GM12878 (cell line): ENCODE results near the gene TATDN3. TPM values are rescaled to one million over a fixed set of nuclear protein-coding genes. Genes with fewer than 3 reads are reported as not detected.
A peak's percentile ranks its signal among the peaks of the same experiment; 100 is the strongest.

Experiments
- ATAC-seq: fragments of 200-7000 bp; cut with Tn5 transposase; 3 replicates; pipeline ENCODE4 v1.9.1; 2020; ENCODE audit warnings: mild to moderate bottlenecking, moderate library complexity
- BruUV-seq: library from RNA; stranded (reverse); fragments of 400-500 nt; replicated peaks from 2 replicates; lab custom pipeline; 2021; lab: Mats Ljungman, UMichigan
- CTCF ChIA-PET: fragments of 300-600 bp; sonication (Branson Sonifier 250); formaldehyde crosslinking; extraction: SDS; loops from one replicate; lab custom pipeline; 2021; ENCODE audit warnings: inconsistent platforms; lab: Yijun Ruan, JAX
- POLR2A ChIA-PET: fragments of 350-600 bp; formaldehyde crosslinking; extraction: SDS; loops from one replicate; lab custom pipeline; 2021; ENCODE audit warnings: inconsistent platforms; lab: Charles Lee
- RAD21 ChIA-PET: fragments of 300-600 bp; sonication (Branson Sonifier 250); formaldehyde crosslinking; loops from one replicate; lab custom pipeline; 2023; ENCODE audit warnings: antibody characterized with exemption; ENCODE audit not compliant: unreplicated experiment; lab: Charles Lee
- SMC1A ChIA-PET: fragments of 300-600 bp; sonication (Branson Sonifier 250); formaldehyde crosslinking; loops from one replicate; lab custom pipeline; 2023; ENCODE audit not compliant: unreplicated experiment, uncharacterized antibody; lab: Charles Lee
- DNase-seq: peaks from one replicate; pipeline ENCODE4 v3.0.0-alpha.2; 2011; ENCODE audit warnings: low read depth, low spot score
- FAIRE-seq: peaks from 3 replicates; lab custom pipeline; 2011; peaks lifted over from hg19 to GRCh38; lab: Jason Lieb, UNC
- H2AFZ ChIP-seq: 2 replicates; pipeline ENCODE4 v1.6.0; 2011; ENCODE audit warnings: low read depth, low read length, control low read depth; ENCODE audit not compliant: control insufficient read depth
- H3K27ac ChIP-seq: 2 replicates; pipeline ENCODE4 v1.5.1; 2011; ENCODE audit warnings: control low read depth; ENCODE audit not compliant: control insufficient read depth, insufficient read depth
- H3K27me3 ChIP-seq, 2 experiments: replicated peaks in 1 of 2; 2 replicates each; pipeline versions ENCODE4 v1.6.0 to v1.6.1; 2011; ENCODE audit warnings: low read length in 1 of 2; ENCODE audit not compliant: control insufficient read depth in 2 of 2, insufficient read depth in 2 of 2
- H3K36me3 ChIP-seq, 2 experiments: 2 replicates each; pipeline ENCODE4 v1.5.1; 2011; ENCODE audit warnings: low read length in 1 of 2; ENCODE audit not compliant: control insufficient read depth in 2 of 2, insufficient read depth in 2 of 2
- H3K4me1 ChIP-seq: 2 replicates; pipeline ENCODE4 v1.6.1; 2011; ENCODE audit warnings: mild to moderate bottlenecking, low read length, moderate library complexity, mixed read lengths; ENCODE audit not compliant: control insufficient read depth, insufficient read depth
- H3K4me2 ChIP-seq: 2 replicates; pipeline ENCODE4 v1.6.0; 2011; ENCODE audit warnings: control low read depth; ENCODE audit not compliant: control insufficient read depth, insufficient read depth
- H3K4me3 ChIP-seq: fragments of 200-600 bp; sonication (generic); 2 replicates; pipeline ENCODE4 v1.5.1; 2016
- H3K79me2 ChIP-seq: 2 replicates; pipeline ENCODE4 v1.6.0; 2011; ENCODE audit warnings: low read length; ENCODE audit not compliant: control insufficient read depth, insufficient read depth
- H3K9ac ChIP-seq: 2 replicates; pipeline ENCODE4 v1.8.0; 2011; ENCODE audit warnings: low read length, control low read depth, mixed read lengths; ENCODE audit not compliant: control insufficient read depth, insufficient read depth
- H3K9me3 ChIP-seq: replicated peaks from 3 replicates; pipeline ENCODE4 v1.5.1; 2011; ENCODE audit warnings: mild to moderate bottlenecking, low read length; ENCODE audit not compliant: control insufficient read depth, insufficient read depth
- H4K20me1 ChIP-seq: 2 replicates; pipeline ENCODE4 v1.6.0; 2011; ENCODE audit not compliant: control insufficient read depth, insufficient read depth
- BHLHE40 ChIP-seq, 2 experiments: fragments of 450-650 bp in 1 of 2; IDR thresholded peaks; 2 replicates each; pipeline ENCODE4 v1.6.1; 2011 to 2017; ENCODE audit warnings: low read depth in 2 of 2, borderline replicate concordance in 1 of 2, improper control_type of control experiment in 1 of 2, low read length in 1 of 2, mild to moderate bottlenecking in 1 of 2
- BRCA1 ChIP-seq: IDR thresholded peaks from 2 replicates; pipeline ENCODE4 v1.6.1; 2011; ENCODE audit warnings: low read depth, low read length, improper control_type of control experiment
- CHD4 ChIP-seq: fragments of 200-600 bp; sonication (generic); IDR thresholded peaks from 2 replicates; pipeline ENCODE4 v1.6.1; 2016; ENCODE audit warnings: mild to moderate bottlenecking
- CREB1 ChIP-seq: IDR thresholded peaks from 2 replicates; pipeline ENCODE4 v1.6.1; 2012; ENCODE audit warnings: low read depth, mild to moderate bottlenecking, inconsistent platforms
- EZH2 ChIP-seq: IDR thresholded peaks from 2 replicates; pipeline ENCODE4 v1.6.1; 2012; ENCODE audit warnings: low read depth, mild to moderate bottlenecking, control low read depth, inconsistent platforms, low read length, borderline replicate concordance; ENCODE audit not compliant: control insufficient read depth
- HDAC6 ChIP-seq: fragments of 200-600 bp; sonication (generic); IDR thresholded peaks from one replicate; pipeline ENCODE4 v1.8.0; 2017; ENCODE audit warnings: antibody characterized with exemption; ENCODE audit not compliant: unreplicated experiment
- MYB ChIP-seq: fragments of 150-350 bp; IDR thresholded peaks from 2 replicates; pipeline ENCODE4 v1.6.1; 2014; ENCODE audit warnings: mild to moderate bottlenecking, low read depth, low read length, borderline replicate concordance
- NFIC ChIP-seq: IDR thresholded peaks from 2 replicates; pipeline ENCODE4 v1.6.1; 2012; ENCODE audit warnings: low read depth, mild to moderate bottlenecking, inconsistent platforms, low read length, moderate library complexity
- NFYA ChIP-seq: IDR thresholded peaks from 2 replicates; pipeline ENCODE4 v1.6.1; 2011; ENCODE audit warnings: low read depth, mild to moderate bottlenecking, low read length, improper control_type of control experiment, borderline replicate concordance
- PAX8 ChIP-seq: fragments of 450-650 bp; IDR thresholded peaks from 2 replicates; pipeline ENCODE4 v1.6.1; 2017; ENCODE audit warnings: mild to moderate bottlenecking, moderate library complexity
- POU2F2 ChIP-seq: IDR thresholded peaks from 3 replicates; pipeline ENCODE4 v1.6.1; 2011; ENCODE audit warnings: low read depth, mild to moderate bottlenecking, low read length, borderline replicate concordance
- SIX5 ChIP-seq: IDR thresholded peaks from 2 replicates; pipeline ENCODE4 v1.6.1; 2011; ENCODE audit warnings: mild to moderate bottlenecking, low read depth, low read length, moderate library complexity; ENCODE audit not compliant: severe bottlenecking
- STAT1 ChIP-seq: fragments of 450-650 bp; conservative IDR thresholded peaks from 2 replicates; pipeline ENCODE4 v1.6.1; 2014; ENCODE audit warnings: antibody characterized with exemption, mild to moderate bottlenecking
- TAF1 ChIP-seq: IDR thresholded peaks from 2 replicates; pipeline ENCODE4 v1.6.1; 2011; ENCODE audit warnings: mild to moderate bottlenecking, low read depth, low read length, borderline replicate concordance
- TCF12 ChIP-seq: IDR thresholded peaks from 2 replicates; pipeline ENCODE4 v1.6.1; 2011; ENCODE audit warnings: low read depth, mild to moderate bottlenecking, low read length
- ZNF24 ChIP-seq: fragments of 450-650 bp; IDR thresholded peaks from 2 replicates; pipeline ENCODE4 v1.6.1; 2017; ENCODE audit warnings: antibody characterized with exemption, mild to moderate bottlenecking
- whole genome bisulfite sequencing: methylation state at CpG from one replicate; pipeline ENCODE4 v1.1.6; 2016; ENCODE audit warnings: low lambda C conversion rate; ENCODE audit not compliant: insufficient replicate concordance, insufficient coverage; ENCODE audit errors: missing lambda C conversion rate; 5-methylcytosine and 5-hydroxymethylcytosine counted together
- in situ Hi-C: fragments of 300-500 bp; cut with MboI; formaldehyde crosslinking; loops from 9 replicates; pipeline ENCODE4 v1.14.3; 2018; ENCODE audit warnings: mixed read lengths
- intact Hi-C: fragments of 100-400 bp; cut with micrococcal nuclease; formaldehyde crosslinking; loops from one replicate; pipeline ENCODE4 v1.14.2; 2022; ENCODE audit not compliant: unreplicated experiment
- polyA plus RNA-seq, 11 experiments: library from polyadenylated mRNA; depleted of rRNA in 4 of 11; unstranded in 6 of 11; stranded (reverse) in 5 of 11; fragments of >200 nt; fragmentation: Nextera tagmentation in 4 of 11; fragmentation: Illumina TruSeq in 1 of 11; extraction: Ambion mirVana in 4 of 11; extraction: Trizol in 1 of 11; gene quantifications; 1 replicate in 1 of 11; 2 replicates in 10 of 11; pipeline versions ENCODE4 v1.2.1 to v1.2.3, GENCODE V29; 2011 to 2016; ENCODE audit warnings: inconsistent platforms in 2 of 11, missing spikeins in 2 of 11, low read depth in 1 of 11
- total RNA-seq, 4 experiments: library from RNA; depleted of rRNA in 3 of 4; stranded (reverse); fragments of >200 nt in 3 of 4; fragmentation: Illumina TruSeq in 1 of 4; extraction: Trizol in 1 of 4; gene quantifications; 2 replicates each; pipeline versions ENCODE4 v1.2.1 to v1.2.3, GENCODE V29; 2013 to 2021
- TF ChIP-seq, protein P1 (sequence below): fragments of 450-650 bp; IDR thresholded peaks from 2 replicates; pipeline ENCODE4 v1.6.1; 2016; ENCODE audit warnings: mild to moderate bottlenecking, moderate library complexity, borderline replicate concordance

TATDN3 gene
- total and polyA plus RNA-seq, 10 of the 15 experiments (the other 5 are each of a cell fraction or from before 2014, with no cell fraction given): 15.5 to 40.0 (median 22.7) TPM

DNA sequence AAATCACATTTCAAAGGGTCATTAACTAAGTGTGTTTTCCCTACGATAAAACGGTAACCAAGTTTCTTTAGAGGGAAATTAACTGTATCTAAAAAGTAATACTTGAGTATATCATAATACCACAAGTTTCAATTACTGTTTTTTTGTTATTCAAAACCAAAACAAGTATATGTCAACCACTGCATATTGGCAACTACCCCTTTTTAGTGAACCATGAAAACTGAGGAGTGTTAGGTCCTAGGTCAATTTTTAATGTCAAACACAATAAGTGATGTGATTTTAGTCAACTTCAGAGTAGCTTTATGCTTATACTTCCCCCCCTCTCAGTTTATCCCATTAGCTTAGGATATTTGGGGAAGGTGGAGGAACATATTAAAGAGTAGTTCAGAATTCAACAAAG, 10.5 kb upstream of the TATDN3 start:
- Histone ChIP-seq H3K27ac (no peak overlapping the region), H3K36me3 (peaks cover 0 to 2% of the 10 kb centered on the region in 2 experiments; a peak in 2 of 4 replicates), H3K4me3 (no peak overlapping the region), H2AFZ (no peak overlapping the region), H3K9me3 (no peaks in the 10 kb centered on the region), H3K27me3 (no peaks in the 10 kb centered on the region)
- intact Hi-C loops: no loop called here
- in situ Hi-C loops: no loop called here
- ATAC-seq: peak; percentile 70
- CTCF ChIA-PET: interaction anchor here (0.6 to 7.4 kb wide), 32 partner anchors 9 to 325 kb away, joined by 3 to 103 read pairs (median 5); partner anchors contain the start of genes ATF3, NSL1 and TATDN3
- 75% methylated on average over 2 of the region's 2 CpGs for WGBS
- no peak for FAIRE-seq
- RAD21 ChIA-PET: interaction anchor here (0.7 to 3.9 kb wide), 21 partner anchors 10 to 325 kb away, joined by 3 to 45 read pairs (median 6); partner anchors contain the start of gene BATF3
- SMC1A ChIA-PET: interaction anchor here (0.8 to 6.3 kb wide), 39 partner anchors 9 to 324 kb away, joined by 3 to 80 read pairs (median 4); partner anchors contain the start of genes NSL1 and TATDN3
- TF ChIP-seq TCF12 (no peak), TAF1 (no peak), BRCA1 (no peak), CREB1 (no peak), POU2F2 (no peak), SIX5 (no peak), ZNF24 (no peak), BHLHE40 (IDR thresholded peaks at IDR 0.05; ENCODE audit: borderline replicate concordance in 1 of 2, low read depth in 2 of 2, low read length in 1 of 2) (no peak), MYB (no peak), CHD4 (no peak), EZH2 (no peak), PAX8 (no peak), NFYA (no peak), NFIC (no peak), HDAC6 (no peak), STAT1 (no peak)
- TF ChIP-seq, protein P1, sequence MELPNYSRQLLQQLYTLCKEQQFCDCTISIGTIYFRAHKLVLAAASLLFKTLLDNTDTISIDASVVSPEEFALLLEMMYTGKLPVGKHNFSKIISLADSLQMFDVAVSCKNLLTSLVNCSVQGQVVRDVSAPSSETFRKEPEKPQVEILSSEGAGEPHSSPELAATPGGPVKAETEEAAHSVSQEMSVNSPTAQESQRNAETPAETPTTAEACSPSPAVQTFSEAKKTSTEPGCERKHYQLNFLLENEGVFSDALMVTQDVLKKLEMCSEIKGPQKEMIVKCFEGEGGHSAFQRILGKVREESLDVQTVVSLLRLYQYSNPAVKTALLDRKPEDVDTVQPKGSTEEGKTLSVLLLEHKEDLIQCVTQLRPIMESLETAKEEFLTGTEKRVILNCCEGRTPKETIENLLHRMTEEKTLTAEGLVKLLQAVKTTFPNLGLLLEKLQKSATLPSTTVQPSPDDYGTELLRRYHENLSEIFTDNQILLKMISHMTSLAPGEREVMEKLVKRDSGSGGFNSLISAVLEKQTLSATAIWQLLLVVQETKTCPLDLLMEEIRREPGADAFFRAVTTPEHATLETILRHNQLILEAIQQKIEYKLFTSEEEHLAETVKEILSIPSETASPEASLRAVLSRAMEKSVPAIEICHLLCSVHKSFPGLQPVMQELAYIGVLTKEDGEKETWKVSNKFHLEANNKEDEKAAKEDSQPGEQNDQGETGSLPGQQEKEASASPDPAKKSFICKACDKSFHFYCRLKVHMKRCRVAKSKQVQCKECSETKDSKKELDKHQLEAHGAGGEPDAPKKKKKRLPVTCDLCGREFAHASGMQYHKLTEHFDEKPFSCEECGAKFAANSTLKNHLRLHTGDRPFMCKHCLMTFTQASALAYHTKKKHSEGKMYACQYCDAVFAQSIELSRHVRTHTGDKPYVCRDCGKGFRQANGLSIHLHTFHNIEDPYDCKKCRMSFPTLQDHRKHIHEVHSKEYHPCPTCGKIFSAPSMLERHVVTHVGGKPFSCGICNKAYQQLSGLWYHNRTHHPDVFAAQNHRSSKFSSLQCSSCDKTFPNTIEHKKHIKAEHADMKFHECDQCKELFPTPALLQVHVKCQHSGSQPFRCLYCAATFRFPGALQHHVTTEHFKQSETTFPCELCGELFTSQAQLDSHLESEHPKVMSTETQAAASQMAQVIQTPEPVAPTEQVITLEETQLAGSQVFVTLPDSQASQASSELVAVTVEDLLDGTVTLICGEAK: no peak
- TF ChIP-seq, all 136 proteins: peak for 0
- H3K9ac ChIP-seq: no peak overlapping the region
- H3K4me1 ChIP-seq: peaks cover 10% of the 10 kb centered on the region; the same call in 1 of the 2 replicates
- H3K4me2 ChIP-seq: no peak overlapping the region
- no peaks in the 10 kb centered on the region for H3K79me2 ChIP-seq
- no TSS peak for BruUV-seq
- no peaks in the 10 kb centered on the region for H4K20me1 ChIP-seq
- POLR2A ChIA-PET: interaction anchor here (0.5 to 2.5 kb wide), 5 partner anchors 36 to 379 kb away, joined by 3 to 6 read pairs (median 3); no protein-coding TSS in a partner anchor
- DNase-seq: no peak
